NCI-H69 (cell line): Measurements from ENCODE around the gene CPNE2.
"Not testable (repeated sequence)": the region's sequence is repeated elsewhere in the genome, so short reads cannot be mapped to it uniquely, and the experiment has no call there.

ENCODE experiments used
- DNase-seq: peaks from one replicate; lab custom pipeline; 2025; lab: John Stamatoyannopoulos, UW

Gene CPNE2

DNA sequence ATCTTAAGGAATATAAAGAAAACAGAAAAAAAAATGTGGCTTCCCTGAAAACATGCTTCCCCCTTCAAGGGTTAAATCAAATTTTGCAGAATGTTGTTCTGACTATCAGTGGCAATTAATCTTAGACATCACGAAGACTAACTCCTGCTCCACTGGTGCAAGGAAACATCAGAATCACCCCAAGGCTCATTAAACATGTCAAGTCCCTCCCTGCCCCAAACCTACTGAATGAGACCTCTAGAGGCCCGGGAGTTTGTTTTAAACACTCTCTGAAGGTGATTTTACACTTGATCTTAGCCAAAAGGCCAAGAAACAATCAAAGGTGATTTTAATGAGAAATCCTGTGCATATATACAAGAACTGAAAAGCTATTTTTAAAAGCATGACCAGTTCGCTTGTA lies 75.2 kb downstream of the CPNE2 start:
- no peak for DNase-seq

DNA sequence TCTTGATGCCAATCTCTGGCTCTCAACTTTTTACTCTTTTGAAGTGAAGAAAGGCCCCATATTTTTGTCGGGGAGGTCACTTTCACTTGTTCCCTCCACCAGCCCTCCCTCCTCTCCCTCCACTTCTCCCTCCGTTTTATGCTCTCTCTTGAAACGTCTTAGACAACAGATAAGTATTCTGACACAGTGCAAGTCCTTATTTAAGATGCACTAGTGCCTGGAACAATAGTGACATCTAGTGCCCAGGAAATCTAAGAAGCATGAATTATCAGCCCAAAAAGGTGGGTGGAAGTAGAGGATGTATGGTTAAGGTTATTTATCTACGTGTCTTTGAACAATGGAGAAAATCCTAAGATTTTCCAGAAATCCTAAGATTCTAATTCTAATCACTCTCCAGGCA lies 75.6 kb downstream of the CPNE2 start:
- peak; percentile 51 for DNase-seq

DNA sequence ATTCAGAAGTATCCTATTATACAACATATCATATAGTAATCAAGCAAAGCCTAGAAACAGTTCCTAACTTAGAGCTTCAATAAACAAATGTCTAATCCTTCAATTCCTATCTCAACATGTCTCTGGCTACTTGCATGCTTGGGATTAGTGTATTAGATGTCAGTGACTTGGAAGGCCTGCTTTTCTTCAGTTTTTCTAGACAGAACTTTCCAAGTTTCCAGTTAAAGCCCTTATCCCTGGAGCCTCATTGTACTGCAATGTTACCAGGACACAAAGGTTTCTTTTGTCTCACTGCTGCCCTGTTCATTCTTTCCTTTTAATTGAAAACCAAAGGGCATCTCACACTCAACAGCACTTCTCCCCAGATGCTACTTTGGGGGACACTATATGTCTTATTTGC lies 76.9 kb downstream of the CPNE2 start:
- DNase-seq, result no peak

DNA sequence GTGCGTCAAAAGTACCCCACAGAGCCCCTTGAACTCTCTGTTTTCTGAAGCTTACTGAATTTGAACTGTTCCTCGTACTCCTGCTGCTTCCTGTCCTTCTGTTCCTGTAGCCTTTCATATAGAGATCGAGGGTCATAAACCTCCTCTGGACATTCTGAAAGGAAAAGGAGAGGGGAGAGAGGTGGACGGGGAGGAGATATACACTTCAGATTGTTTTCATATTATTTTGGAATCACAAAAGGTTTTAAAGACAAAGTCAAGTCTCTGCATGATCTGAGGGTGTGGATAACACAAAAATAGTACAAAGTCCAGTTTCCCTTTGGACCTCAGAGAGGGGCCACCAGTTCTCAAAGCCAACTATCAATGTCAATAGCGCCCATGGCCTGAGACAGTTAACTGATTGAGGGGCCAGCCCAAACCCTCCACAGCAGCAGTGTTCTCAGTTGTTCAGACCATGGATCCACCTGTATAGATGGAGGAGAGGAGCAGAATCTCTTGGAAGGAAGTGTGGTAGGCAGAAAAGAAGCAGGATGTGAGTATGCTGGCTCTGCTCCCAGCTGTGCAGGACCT lies 80.4 kb downstream of the CPNE2 start:
- no peak for DNase-seq

DNA sequence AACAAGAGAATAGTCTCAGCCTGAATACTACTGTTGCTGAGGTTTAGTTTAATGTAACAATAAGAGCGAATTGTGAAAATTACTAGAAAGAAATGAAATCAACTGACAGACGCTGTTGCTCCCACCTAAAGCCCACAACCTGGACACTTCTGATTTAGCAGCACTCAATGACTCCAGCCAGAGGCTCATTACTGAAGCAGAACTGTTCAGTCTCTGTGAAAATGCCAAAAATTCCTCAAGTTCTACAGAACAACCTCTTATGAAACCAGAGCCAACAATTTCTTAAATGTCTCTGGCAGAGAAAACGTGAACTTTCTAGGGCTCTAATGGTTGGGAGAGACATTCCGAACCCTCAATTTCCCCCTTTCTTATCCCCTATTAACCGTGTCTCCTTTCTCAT lies 83.5 kb downstream of the CPNE2 start:
- no peak for DNase-seq

DNA sequence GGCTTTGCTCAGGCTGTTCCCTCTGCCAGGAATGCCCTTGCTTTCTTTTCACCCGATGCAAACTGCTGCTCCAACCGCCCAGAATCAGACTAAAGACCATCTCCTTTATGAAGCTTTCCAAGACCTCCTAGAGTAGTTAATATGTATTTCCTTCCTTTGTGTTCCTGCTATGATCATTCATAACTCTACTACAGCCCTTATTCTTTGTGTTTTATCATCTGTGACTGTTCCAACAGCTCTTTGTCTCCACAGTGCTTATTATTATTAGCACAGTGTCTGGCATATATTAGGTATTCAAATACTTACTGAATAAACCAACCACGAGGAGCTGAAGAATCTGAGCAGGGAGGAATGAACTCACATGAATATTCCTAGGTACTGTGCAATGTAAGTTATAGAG lies 85.8 kb downstream of the CPNE2 start:
- DNase-seq, result peak; percentile 4

DNA sequence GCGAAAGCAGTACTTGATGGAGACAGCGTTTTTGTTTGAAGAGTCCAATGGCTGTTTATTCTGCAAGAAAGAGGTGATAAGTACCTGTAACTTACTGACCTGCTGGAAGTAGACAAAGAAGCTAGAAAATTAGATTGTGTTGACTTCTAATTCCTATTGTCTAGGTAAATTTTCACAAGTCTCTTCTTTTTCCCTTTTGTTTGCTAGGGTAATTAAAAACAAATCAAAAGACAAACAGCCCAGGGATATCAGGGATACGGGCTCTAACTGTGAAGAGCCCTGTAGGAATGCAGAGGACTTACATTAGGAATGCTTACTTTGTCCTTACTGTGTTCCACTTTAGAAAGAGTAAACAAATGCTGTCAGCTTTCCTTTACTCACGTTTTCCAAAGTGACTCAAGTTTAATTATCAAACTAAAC lies 86.4 kb downstream of the CPNE2 start:
- peak; percentile 13 for DNase-seq

DNA sequence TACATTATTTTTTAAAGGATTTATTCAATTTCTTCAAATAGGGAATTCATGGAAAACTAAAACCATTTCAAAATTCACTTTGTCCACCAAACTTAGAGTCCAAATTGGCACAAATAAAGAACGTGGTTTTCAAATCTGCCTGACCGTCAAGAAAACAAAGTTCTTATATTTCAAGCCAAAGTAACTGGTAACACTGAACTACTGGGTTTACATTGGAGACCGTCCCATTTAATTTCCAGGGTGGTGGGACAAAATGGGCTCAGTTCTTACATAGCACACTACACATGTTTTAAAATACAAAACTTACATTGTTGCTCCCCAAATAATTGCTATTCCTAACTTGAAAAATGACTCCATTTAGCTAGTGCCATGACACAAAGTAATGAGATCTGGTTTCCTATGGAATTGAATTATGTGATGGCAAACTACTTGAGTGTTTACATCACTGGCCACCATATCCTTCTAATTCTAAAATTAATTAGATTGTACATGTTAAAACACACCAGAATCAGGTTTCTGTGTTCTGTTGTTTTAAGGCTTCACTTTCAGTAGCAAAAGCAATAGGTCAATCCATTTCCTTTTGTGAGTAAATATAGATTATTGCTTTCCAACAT lies 86.9 kb downstream of the CPNE2 start:
- no peak for DNase-seq

DNA sequence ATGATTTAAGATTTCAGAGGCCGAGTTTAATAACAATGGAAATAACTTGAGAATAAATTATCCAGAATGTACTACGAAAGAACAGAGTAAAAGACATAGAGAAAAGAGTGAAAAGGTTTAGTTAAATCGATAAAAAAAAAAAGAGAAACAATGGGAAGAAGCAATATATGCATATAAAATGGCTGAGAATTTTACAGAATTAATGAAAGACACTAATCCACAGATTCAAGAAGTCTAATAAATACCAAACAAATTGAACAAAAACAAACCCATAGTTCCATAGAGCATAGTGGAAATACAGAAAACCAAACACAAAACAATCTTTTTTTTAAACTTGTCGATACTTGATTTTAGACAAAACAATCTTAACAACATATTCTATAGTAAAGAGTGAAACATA lies 91.7 kb downstream of the CPNE2 start:
- no peak for DNase-seq

DNA sequence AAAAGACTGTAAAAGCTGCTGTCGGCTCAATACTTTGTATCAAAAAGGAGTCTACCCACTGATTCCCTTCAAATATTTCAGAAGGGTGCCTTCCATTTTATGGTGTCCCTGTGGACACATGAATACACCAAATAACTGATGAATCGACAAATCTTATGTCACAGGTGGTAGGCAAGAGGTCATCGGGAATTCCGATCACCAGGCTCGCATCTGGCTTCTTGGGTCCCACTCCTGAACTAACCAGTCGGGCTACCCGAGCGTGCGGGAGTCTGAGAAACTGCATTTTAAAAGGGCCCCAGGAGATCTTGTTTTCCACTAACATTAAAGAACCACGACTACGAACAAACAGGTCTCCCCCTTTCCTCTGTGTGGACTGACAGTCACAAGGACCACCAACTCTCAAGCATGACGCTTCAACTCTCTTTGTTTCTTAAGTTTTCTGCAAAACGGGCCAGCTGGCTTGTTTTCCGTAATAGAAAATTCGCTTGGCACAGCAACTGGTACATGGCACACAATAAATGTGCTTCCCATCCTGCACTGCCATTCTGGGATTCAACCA lies 92.6 kb downstream of the CPNE2 start:
- DNase-seq, result no peak

DNA sequence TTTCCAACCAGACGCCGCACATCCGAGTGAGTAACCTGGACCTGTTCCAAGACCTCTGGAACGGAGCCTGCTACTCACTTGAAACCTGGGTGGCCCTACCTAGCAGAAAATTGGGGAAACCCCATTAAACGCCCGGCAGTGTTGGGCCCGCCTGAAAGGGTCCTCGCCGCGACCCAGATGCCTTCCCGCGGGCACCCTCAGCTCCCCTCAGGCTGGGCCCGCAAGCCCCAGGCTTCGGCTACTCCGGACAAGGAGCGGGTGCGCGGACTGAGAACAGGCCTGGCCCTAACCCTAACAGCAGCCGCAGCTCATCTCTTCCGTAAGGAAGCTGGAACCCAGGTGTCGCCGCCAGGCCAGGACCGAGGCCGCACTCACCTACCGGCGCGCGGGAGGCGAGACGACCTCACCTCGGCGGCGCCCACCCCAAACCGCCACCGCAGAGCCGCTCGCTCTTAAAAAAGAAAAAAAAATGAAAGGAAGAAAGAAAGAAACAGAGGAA lies 93.1 kb downstream of the CPNE2 start:
- peak; percentile 34 for DNase-seq

DNA sequence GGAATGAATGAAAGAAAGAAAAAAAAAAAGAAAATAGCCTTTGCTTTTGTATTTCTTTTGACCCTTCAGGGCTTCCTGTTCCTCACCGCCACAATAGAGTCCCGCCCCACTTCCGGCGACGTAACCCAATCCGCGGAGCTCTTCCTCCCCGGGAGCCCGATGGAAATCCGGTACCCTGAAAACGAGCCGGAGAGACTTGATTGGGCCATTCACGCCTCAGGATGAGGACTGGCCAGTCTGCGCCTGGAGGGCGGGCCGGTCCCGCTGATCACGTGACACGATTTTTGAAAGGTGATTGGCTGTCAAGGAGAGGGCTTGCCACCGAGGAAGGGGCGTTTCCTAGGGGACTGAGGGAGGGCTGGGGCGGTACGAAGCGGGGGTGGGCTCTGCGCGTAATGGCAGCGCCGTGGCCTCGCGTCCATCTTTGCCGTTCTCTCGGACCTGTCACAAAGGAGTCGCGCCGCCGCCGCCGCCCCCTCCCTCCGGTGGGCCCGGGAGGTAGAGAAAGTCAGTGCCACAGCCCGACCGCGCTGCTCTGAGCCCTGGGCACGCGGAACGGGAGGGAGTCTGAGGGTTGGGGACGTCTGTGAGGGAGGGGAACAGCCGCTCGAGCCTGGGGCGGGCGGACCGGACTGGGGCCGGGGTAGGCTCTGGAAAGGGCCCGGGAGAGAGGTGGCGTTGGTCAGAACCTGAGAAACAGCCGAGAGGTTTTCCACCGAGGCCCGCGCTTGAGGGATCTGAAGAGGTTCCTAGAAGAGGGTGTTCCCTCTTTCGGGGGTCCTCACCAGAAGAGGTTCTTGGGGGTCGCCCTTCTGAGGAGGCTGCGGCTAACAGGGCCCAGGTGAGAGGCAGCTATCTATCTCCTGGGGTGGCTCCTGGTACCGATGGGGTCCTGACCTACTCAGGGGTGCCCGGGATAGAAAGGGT lies 93.8 kb downstream of the CPNE2 start, which contains the start of the genes PSME3IP1 and RSPRY1:
PSME3IP1 (minus strand) TSS at position 95 of the 927 bp plus-strand sequence. CDS start 12,185 bp downstream, outside the sequence.
RSPRY1 (plus strand) TSS at position 385 of the 927 bp plus-strand sequence. CDS start 18,330 bp downstream, outside the sequence.
- DNase-seq, result peak; percentile 97

DNA sequence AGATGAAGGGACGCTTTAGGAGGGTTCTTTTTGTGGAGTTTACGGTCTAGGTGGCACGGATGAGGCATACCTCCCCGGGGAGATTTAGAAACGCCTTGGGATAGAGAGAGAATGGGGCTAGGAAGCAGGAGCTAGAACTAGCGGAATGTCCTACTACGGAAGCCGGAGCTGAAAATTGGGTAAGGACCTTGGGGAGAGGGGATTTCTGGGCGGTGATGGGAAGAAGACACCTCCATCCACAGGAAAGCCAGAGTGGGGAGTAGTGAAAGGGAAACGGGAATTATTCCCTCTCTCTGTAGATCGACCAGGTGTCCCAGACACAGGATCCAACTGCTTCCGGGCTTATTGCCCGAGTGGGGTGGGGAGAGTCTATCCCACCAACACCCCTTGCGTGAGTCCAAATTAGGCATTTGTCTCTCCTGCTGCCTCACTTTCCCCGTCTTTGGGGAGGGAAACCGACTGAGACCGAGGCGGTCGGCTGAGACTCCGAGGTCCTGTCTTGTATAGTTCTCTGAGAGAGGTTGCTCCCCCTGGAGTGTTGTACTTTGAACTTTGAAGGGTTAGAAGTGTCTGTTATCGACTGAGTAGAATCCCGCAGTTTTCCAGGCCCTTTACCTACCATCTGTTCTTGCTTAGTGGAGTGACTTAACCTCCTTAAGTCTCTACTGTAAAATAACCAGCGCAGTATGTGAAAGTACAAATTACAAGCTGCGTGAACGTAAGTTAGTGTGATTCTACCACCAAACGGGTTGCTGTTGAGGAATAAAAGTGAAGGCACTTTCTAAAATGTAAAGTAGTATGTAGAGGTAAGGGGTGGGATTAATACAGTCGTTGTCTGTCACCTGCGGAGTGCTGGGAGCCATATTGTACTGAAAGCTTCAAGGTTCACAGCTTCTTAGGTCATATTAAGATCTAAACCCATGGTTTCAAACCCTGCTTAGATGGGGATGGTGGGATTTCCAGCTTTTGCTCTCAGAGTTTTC lies 94.8 kb downstream of the CPNE2 start:
- peak; percentile 53 for DNase-seq

DNA sequence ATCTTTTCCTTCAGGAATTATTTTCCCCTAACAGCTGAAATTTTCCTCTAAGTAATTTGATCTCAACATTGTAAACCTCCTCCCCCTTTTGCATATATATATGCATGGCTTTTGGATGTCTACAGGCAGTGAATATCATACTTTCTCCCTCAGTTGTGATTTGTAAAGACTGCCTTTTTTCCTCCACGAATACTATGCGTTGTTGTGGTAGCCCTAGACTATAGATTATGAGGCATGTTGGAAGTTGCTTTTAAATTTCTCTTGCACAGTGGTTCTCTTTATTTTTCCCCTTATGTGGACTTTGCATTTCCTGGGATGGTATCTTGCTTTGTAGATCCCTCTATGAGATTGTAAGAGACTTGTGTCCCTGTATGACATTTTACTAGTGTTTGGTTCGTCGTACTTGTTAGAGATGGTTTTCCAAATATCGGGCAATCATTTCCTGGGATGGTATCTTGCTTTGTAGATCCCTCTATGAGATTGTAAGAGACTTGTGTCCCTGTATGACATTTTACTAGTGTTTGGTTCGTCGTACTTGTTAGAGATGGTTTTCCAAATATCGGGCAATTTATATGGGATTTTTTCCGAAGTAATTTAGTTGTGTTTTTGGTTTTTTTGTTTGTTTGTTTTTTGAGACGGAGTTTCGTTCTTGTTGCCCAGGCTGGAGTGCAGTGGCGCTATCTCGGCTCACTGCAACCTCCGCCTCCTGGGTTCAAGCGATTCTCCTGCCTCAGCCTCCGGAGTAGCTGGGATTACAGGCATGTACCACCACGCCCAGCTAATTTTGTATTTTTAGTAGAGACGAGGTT lies 95.7 kb downstream of the CPNE2 start:
- DNase-seq, result not testable (repeated sequence)

DNA sequence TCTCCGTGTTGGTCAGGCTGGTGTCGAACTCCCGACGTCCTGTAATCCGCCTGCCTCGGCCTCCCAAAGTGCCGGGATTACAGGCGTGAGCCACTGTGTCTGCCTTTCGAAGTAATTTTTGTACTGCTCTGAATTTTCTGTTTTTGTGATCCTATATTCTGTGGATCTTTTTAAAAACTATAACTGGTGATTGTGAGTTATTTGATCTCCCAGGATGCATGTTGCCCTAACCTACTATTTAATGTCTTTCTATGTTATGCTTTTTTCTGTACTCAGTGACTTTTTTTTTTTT lies 96.3 kb downstream of the CPNE2 start:
- DNase-seq, result no peak

DNA sequence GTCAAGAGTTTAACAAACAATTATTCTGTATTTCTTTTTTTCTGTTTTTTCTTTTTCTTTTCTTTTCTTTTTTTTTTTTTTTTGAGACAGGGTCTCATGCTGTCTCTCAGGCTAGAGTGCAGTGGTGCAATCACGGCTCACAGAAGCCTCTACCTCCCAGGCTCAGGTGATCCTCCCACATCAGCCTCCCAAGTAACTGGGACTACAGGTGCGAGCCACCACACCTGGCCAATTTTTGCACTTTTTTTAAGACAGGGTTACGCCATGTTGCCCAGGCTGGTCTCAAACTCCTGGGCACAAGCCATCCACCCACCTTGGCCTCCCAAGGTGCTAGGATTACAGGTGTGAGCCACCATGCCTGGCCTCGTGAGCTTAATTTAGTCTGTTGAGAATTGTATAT lies 97.1 kb downstream of the CPNE2 start:
- not testable (repeated sequence) for DNase-seq

DNA sequence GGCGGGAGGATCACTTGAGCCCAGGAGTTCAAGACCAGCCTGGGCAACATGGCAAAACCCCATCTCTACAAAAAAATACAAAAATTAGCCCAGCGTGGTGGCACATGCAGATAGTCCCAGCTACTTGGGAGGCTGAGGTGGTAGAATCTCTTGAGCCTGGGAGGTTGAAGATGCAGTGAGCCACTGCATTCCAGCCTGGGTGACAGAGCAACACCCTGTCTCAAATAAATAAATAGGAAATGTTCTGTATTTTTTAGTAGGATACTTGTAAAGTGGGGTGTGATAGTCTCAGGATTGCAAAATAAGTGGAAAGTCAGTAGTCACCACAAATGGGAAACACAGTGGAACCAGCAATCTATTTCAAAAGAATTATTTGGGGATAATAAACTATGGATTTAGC lies 97.8 kb downstream of the CPNE2 start:
- no peak for DNase-seq

DNA sequence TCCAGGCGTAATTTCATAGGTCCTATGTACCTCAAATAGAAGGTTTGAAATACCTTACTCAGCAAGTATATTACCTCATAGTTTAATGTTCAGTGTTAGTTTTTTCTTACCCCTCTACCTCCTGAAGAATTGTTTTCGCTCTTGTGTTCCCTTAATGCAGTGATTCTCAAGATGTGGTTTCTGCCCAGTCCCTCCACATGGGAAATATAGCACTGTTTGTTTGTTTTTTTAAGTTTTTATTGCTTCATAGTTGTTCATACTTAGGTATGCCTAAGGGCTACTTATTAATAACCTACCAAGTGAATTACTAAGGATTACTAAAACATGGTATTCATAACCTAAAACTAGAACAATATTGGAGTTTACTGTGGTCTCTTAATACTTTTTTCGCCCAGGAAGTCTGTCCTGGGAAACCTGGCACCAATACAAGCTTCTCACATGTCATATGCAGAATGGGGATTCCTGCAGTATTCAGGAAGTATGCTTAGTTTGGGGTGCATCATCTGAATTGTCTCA lies 98.7 kb downstream of the CPNE2 start:
- DNase-seq, result peak; percentile 0

DNA sequence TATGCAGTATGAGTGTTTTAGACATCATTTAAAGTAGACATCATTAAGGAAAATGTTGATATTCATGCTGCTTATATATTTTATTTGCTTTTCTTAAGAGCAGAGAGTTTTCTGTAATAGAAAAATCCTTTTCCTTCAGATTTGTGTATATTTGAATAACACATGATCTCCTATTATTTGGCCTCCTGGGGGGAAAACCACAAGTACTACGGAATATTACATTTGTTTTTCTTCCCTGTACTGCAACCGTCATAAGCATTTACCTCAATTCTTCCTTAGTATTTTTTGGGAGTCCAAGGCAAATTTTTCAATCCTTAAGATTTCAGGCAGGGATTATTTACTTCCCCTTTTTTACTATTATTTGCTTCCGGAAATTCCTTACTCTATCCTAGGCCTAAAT lies 99.8 kb downstream of the CPNE2 start:
- no peak for DNase-seq
